K562 (cell line): ENCODE results near the gene MYBPHL. TPM values are rescaled to one million over a fixed set of nuclear protein-coding genes. Genes with fewer than 3 reads are reported as not detected.

ENCODE experiments used
- CLOCK ChIP-seq: fragments of 250-450 bp; sonication (Bioruptor Pico); IDR thresholded peaks from 2 replicates; pipeline ENCODE4 v1.4.0; 2020; ENCODE audit warnings: mild to moderate bottlenecking, moderate library complexity, borderline replicate concordance
- DPF2 ChIP-seq: fragments of 450-650 bp; IDR thresholded peaks from 2 replicates; pipeline ENCODE4 v1.6.1; 2016
- GATA2 ChIP-seq: sonication (generic); formaldehyde crosslinking; IDR thresholded peaks from 2 replicates; pipeline ENCODE4 v1.4.0; 2020; ENCODE audit warnings: mild to moderate bottlenecking, missing genetic modification reagents
- GATAD2A ChIP-seq: fragments of 450-650 bp; IDR thresholded peaks from 2 replicates; pipeline ENCODE4 v1.6.1; 2017
- JUND ChIP-seq, 2 experiments: IDR thresholded peaks; 2 replicates in 1 of 2; 3 replicates in 1 of 2; pipeline ENCODE4 v1.6.1; 2011; ENCODE audit warnings: borderline replicate concordance in 2 of 2, low read depth in 2 of 2, low read length in 2 of 2, improper control_type of control experiment in 1 of 2, missing biosample characterization in 1 of 2, missing genetic modification characterization in 1 of 2, missing genetic modification reagents in 1 of 2
- MED1 ChIP-seq: sonication (generic); formaldehyde crosslinking; IDR thresholded peaks from 2 replicates; pipeline ENCODE4 v1.8.1; 2023; ENCODE audit warnings: missing genetic modification reagents, borderline replicate concordance
- MYBL2 ChIP-seq, 2 experiments: fragments of 450-650 bp in 1 of 2; sonication (generic) in 1 of 2; formaldehyde crosslinking in 1 of 2; IDR thresholded peaks; 2 replicates each; pipeline versions ENCODE4 v1.6.1 to v1.8.1; 2017 to 2022; ENCODE audit warnings: borderline replicate concordance in 1 of 2, inconsistent platforms in 1 of 2, low read depth in 1 of 2, mild to moderate bottlenecking in 1 of 2, missing genetic modification reagents in 1 of 2, moderate library complexity in 1 of 2
- NFIC ChIP-seq: fragments of 450-650 bp; IDR thresholded peaks from 2 replicates; pipeline ENCODE4 v1.6.1; 2017; ENCODE audit warnings: mild to moderate bottlenecking, inconsistent platforms
- RBM14 ChIP-seq: fragments of 200-400 bp; formaldehyde crosslinking; IDR thresholded peaks from 2 replicates; pipeline ENCODE4 v1.6.1; 2018; ENCODE audit warnings: low read depth, mild to moderate bottlenecking, low read length, moderate library complexity, borderline replicate concordance; ENCODE audit not compliant: insufficient read depth
- RBM34 ChIP-seq: fragments of 200-400 bp; formaldehyde crosslinking; IDR thresholded peaks from 2 replicates; pipeline ENCODE4 v1.6.1; 2018; ENCODE audit warnings: low read length, borderline replicate concordance; ENCODE audit not compliant: insufficient read depth
- RCOR1 ChIP-seq, 2 experiments: IDR thresholded peaks; 2 replicates each; pipeline ENCODE4 v1.6.1; 2012; ENCODE audit warnings: low read depth in 2 of 2, low read length in 2 of 2, borderline replicate concordance in 1 of 2, improper control_type of control experiment in 1 of 2
- REST ChIP-seq, 2 experiments: fragments of 450-650 bp; formaldehyde crosslinking in 1 of 2; IDR thresholded peaks; 2 replicates each; pipeline versions ENCODE4 v1.4.0 to v1.6.1; 2014 to 2020; ENCODE audit warnings: mild to moderate bottlenecking in 2 of 2, borderline replicate concordance in 1 of 2, low read depth in 1 of 2
- TCF3 ChIP-seq: sonication (generic); formaldehyde crosslinking; IDR thresholded peaks from 2 replicates; pipeline ENCODE4 v1.4.0; 2020; ENCODE audit warnings: mild to moderate bottlenecking, missing genetic modification reagents
- ZNF699 ChIP-seq: fragments of 250-450 bp; sonication (Bioruptor Pico); IDR thresholded peaks from 2 replicates; pipeline ENCODE4 v1.8.0; 2021; ENCODE audit warnings: mild to moderate bottlenecking, moderate library complexity; ENCODE audit not compliant: insufficient replicate concordance
- ZSCAN29 ChIP-seq: fragments of 450-650 bp; IDR thresholded peaks from 2 replicates; pipeline ENCODE4 v1.6.1; 2017
- polyA plus RNA-seq, 8 experiments: library from polyadenylated mRNA; depleted of rRNA in 4 of 8; stranded (reverse) in 5 of 8; unstranded in 3 of 8; fragments of >200 nt; fragmentation: Nextera tagmentation in 2 of 8; fragmentation: Illumina TruSeq in 1 of 8; extraction: Ambion mirVana in 2 of 8; extraction: Trizol in 1 of 8; gene quantifications; 2 replicates each; pipeline versions ENCODE4 v1.2.1 to v1.2.3, GENCODE V29; 2011 to 2014; ENCODE audit warnings: inconsistent platforms in 1 of 8, missing spikeins in 1 of 8
- total RNA-seq, 7 experiments: library from RNA; depleted of rRNA in 6 of 7; stranded (reverse); fragments of >200 nt in 6 of 7; fragmentation: Illumina TruSeq in 2 of 7; extraction: Trizol in 2 of 7; gene quantifications; 2 replicates each; pipeline versions ENCODE4 v1.2.1 to v1.2.3, GENCODE V29; 2011 to 2021; ENCODE audit warnings: low replicate concordance in 1 of 7

Gene MYBPHL
- total and polyA plus RNA-seq, 9 of the 15 experiments (the other 6 are each of a cell fraction or from before 2014, with no cell fraction given), result 0.20 to 1.9 (median 0.33) TPM

- TF ChIP-seq GATAD2A, result peak; percentile 91
- TF ChIP-seq MED1 (CRISPR knock-in tag), result no peak
- TF ChIP-seq REST (IDR thresholded peaks at IDR 0.05; ENCODE audit: borderline replicate concordance), result peak; percentile 97
- TF ChIP-seq REST (CRISPR knock-in tag; IDR thresholded peaks at IDR 0.05; ENCODE audit: low read depth), result no peak
- TF ChIP-seq TCF3 (CRISPR knock-in tag), result peak; percentile 29; the same call in 1 of the 2 replicates
- TF ChIP-seq DPF2, result 0 out of 2 replicates have a peak, but pooled peaks have one; percentile 27
- TF ChIP-seq JUND (IDR thresholded peaks at IDR 0.05; ENCODE audit: borderline replicate concordance, low read depth, low read length), result peak; percentile 74
- TF ChIP-seq JUND (tag; IDR thresholded peaks at IDR 0.05; ENCODE audit: borderline replicate concordance, low read depth, low read length), result peak; percentile 43; the same call in 1 of the 3 replicates
- peak; percentile 78 to 89 for TF ChIP-seq RCOR1 (IDR thresholded peaks at IDR 0.05; ENCODE audit: borderline replicate concordance in 1 of 2, low read depth in 2 of 2, low read length in 2 of 2)
- TF ChIP-seq ZNF699 (CRISPR knock-in tag), result no peak
- no peak for TF ChIP-seq CLOCK (CRISPR knock-in tag)
- no peak for TF ChIP-seq GATA2
- TF ChIP-seq MYBL2 (IDR thresholded peaks at IDR 0.05; ENCODE audit: low read depth), result no peak
- no peak for TF ChIP-seq MYBL2 (CRISPR knock-in tag; IDR thresholded peaks at IDR 0.05; ENCODE audit: borderline replicate concordance)
- peak; percentile 45; the same call in 1 of the 2 replicates for TF ChIP-seq ZSCAN29
- no peak for TF ChIP-seq RBM34
- 0 out of 2 replicates have a peak, but pooled peaks have one; percentile 49 for TF ChIP-seq RBM14
- TF ChIP-seq NFIC, result peak; percentile 66
These were observed 43.0 kb downstream of the MYBPHL start (continued) for GRCh38 chr1:109263597-109264378.
